Loucy (cell line): ENCODE measurements around the gene CAVIN1.

Source experiments
- EZH2phosphoT487 ChIP-seq: fragments of 200-600 bp; IDR thresholded peaks from 2 replicates; pipeline ENCODE4 v1.6.1; 2018; ENCODE audit warnings: antibody characterized with exemption, mild to moderate bottlenecking, moderate library complexity, borderline replicate concordance
- TF ChIP-seq, protein P1 (sequence below): fragments of 200-600 bp; sonication (generic); conservative IDR thresholded peaks from 2 replicates; pipeline ENCODE4 v1.5.1; 2014; ENCODE audit warnings: mild to moderate bottlenecking, antibody characterized with exemption, low read length

DNA sequence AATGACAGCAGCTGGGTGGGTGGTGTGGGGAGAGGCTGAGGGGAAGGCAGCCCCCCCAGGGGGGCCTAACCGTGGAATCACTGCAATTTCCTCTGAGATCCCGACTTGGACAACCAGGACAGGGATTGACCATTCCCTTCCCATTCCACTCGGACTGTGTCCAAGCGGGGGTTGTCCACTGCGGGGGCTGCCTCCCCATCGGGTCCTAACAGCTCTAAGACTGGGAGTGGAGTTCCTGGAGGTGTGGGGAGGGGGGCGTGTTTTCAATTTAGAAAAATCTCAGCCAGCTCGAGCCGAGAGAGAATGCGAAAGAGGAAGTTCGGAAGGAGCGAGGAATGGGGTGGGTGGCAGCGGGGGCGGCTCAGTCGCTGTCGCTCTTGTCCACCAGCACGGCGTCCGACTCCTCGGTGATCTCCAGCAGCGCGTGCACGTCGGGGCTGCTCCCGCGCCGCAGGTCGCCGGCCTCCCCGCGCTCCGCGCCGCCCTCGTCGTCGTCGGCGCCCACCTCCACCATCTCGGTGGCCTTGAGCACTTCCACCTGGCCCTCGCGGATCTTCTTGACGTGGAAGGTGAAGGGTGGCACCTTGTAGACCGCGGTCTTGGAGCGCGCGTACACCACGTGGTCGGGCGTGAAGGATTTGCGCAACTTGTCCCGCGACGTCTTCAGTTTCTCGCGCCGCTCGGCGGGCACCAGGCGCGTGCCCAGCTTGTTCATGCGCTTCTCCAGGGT, 18.6 kb downstream of the CAVIN1 start:
- TF ChIP-seq, protein P1, sequence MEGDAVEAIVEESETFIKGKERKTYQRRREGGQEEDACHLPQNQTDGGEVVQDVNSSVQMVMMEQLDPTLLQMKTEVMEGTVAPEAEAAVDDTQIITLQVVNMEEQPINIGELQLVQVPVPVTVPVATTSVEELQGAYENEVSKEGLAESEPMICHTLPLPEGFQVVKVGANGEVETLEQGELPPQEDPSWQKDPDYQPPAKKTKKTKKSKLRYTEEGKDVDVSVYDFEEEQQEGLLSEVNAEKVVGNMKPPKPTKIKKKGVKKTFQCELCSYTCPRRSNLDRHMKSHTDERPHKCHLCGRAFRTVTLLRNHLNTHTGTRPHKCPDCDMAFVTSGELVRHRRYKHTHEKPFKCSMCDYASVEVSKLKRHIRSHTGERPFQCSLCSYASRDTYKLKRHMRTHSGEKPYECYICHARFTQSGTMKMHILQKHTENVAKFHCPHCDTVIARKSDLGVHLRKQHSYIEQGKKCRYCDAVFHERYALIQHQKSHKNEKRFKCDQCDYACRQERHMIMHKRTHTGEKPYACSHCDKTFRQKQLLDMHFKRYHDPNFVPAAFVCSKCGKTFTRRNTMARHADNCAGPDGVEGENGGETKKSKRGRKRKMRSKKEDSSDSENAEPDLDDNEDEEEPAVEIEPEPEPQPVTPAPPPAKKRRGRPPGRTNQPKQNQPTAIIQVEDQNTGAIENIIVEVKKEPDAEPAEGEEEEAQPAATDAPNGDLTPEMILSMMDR, result no peak
- no peak for TF ChIP-seq EZH2phosphoT487
